ENCODE measurements around the gene TOP2A.

Gene TOP2A

GRCh38 chr17:40345994-40346764 is 71.5 kb downstream of the TOP2A start:
- Histone ChIP-seq H3K27ac (ENCODE audit: low read length) (no peak overlapping the region), H2AFZ (ENCODE audit: low read depth, low read length) (no peak overlapping the region), H3K4me3 (ENCODE audit: low read depth in 1 of 2, low read length in 2 of 2) (no peak overlapping the region), H3K9me3 (ENCODE audit: insufficient read depth, low read length, severe bottlenecking) (no peaks in the 10 kb centered on the region), H4K20me1 (ENCODE audit: insufficient read depth, low read length) (peaks cover 11% of the 10 kb centered on the region; the same call in 1 of the 2 replicates), H3K4me2 (ENCODE audit: insufficient read depth, low read length) (no peak overlapping the region), H3K36me3 (ENCODE audit: insufficient read depth, low read length) (no peaks in the 10 kb centered on the region), H3K9ac (ENCODE audit: low read depth, low read length) (no peak overlapping the region), H3K27me3 (ENCODE audit: insufficient read depth, low read length, poor library complexity) (no peaks in the 10 kb centered on the region), H3K79me2 (ENCODE audit: insufficient read depth, low read length) (no peaks in the 10 kb centered on the region), H3K4me1 (ENCODE audit: insufficient read depth, low read length) (no peaks in the 10 kb centered on the region)
- no peak for TF ChIP-seq EZH2 (IDR thresholded peaks at IDR 0.05; ENCODE audit: borderline replicate concordance, low read depth, low read length, severe bottlenecking)
- TF ChIP-seq, protein P1, sequence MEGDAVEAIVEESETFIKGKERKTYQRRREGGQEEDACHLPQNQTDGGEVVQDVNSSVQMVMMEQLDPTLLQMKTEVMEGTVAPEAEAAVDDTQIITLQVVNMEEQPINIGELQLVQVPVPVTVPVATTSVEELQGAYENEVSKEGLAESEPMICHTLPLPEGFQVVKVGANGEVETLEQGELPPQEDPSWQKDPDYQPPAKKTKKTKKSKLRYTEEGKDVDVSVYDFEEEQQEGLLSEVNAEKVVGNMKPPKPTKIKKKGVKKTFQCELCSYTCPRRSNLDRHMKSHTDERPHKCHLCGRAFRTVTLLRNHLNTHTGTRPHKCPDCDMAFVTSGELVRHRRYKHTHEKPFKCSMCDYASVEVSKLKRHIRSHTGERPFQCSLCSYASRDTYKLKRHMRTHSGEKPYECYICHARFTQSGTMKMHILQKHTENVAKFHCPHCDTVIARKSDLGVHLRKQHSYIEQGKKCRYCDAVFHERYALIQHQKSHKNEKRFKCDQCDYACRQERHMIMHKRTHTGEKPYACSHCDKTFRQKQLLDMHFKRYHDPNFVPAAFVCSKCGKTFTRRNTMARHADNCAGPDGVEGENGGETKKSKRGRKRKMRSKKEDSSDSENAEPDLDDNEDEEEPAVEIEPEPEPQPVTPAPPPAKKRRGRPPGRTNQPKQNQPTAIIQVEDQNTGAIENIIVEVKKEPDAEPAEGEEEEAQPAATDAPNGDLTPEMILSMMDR (IDR thresholded peaks at IDR 0.05; ENCODE audit: borderline replicate concordance, extremely low read depth, low read length, poor library complexity, severe bottlenecking): no peak
- ATAC-seq (ENCODE audit: insufficient read depth, low read depth) (no peak), DNase-seq (no peak)

- Histone ChIP-seq H3K36me3 (ENCODE audit: insufficient read depth, low read length) (no peaks in the 10 kb centered on the region), H3K4me1 (ENCODE audit: insufficient read depth, low read length) (no peaks in the 10 kb centered on the region), H3K9me3 (ENCODE audit: insufficient read depth, low read length, severe bottlenecking) (no peaks in the 10 kb centered on the region), H4K20me1 (ENCODE audit: insufficient read depth, low read length) (peaks cover 11% of the 10 kb centered on the region; the same call in 1 of the 2 replicates), H3K27me3 (ENCODE audit: insufficient read depth, low read length, poor library complexity) (no peaks in the 10 kb centered on the region), H3K4me3 (ENCODE audit: low read depth in 1 of 2, low read length in 2 of 2) (no peak overlapping the region), H2AFZ (ENCODE audit: low read depth, low read length) (no peak overlapping the region), H3K4me2 (ENCODE audit: insufficient read depth, low read length) (no peak overlapping the region), H3K27ac (ENCODE audit: low read length) (no peak overlapping the region), H3K79me2 (ENCODE audit: insufficient read depth, low read length) (no peaks in the 10 kb centered on the region), H3K9ac (ENCODE audit: low read depth, low read length) (no peak overlapping the region)
- ATAC-seq (ENCODE audit: insufficient read depth, low read depth) (no peak; the same call in 2 of the 3 replicates), DNase-seq (no peak)
- TF ChIP-seq, protein P1 (IDR thresholded peaks at IDR 0.05; ENCODE audit: borderline replicate concordance, extremely low read depth, low read length, poor library complexity, severe bottlenecking): no peak
- TF ChIP-seq EZH2 (IDR thresholded peaks at IDR 0.05; ENCODE audit: borderline replicate concordance, low read depth, low read length, severe bottlenecking): no peak
Observed at GRCh38 chr17:40345161-40345993, 72.3 kb downstream of the TOP2A start.

DNA sequence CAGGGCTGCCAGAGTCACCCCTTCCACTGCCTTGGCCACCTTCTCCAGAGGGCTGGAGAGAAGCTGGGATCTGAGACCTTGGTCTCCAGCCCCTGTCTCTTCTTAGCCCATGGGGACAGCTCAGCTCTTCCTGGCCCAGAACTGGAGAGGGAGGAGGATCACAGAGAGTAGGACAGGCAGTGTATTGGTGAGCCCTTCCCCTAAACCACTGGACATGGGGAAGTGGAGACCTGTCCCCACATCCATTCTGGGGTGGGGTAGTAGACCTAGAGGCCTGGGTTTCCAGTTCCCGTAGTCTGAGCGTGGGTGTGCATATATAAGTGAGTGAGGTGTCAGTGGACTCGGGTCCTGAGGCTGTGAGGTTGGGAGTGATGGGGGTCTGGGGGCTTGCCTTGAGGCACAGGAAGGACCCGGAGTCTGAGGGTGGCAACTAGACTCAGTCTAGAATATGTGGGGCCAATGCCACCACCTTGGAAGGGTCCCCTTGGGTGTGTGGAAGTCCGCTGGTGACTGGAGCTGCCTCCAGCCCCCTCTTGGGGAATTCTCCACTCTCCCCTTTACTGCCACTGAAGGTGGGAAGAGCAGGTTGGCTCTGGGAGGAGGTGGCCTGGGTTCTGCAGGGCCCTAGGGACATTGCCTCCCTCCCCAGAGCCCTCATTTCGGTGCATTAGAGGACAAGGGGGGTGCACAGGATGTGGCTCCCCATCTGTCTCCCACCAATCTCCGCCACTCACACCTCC is 73.1 kb downstream of the TOP2A start:
- Histone ChIP-seq H3K36me3 (ENCODE audit: insufficient read depth, low read length) (no peaks in the 10 kb centered on the region), H4K20me1 (ENCODE audit: insufficient read depth, low read length) (peaks cover 11% of the 10 kb centered on the region; the same call in 1 of the 2 replicates), H3K27ac (ENCODE audit: low read length) (no peak overlapping the region), H3K4me3 (ENCODE audit: low read depth in 1 of 2, low read length in 2 of 2) (no peak overlapping the region), H3K27me3 (ENCODE audit: insufficient read depth, low read length, poor library complexity) (no peaks in the 10 kb centered on the region), H3K79me2 (ENCODE audit: insufficient read depth, low read length) (no peaks in the 10 kb centered on the region), H3K4me2 (ENCODE audit: insufficient read depth, low read length) (no peak overlapping the region), H2AFZ (ENCODE audit: low read depth, low read length) (no peak overlapping the region), H3K9me3 (ENCODE audit: insufficient read depth, low read length, severe bottlenecking) (no peaks in the 10 kb centered on the region), H3K4me1 (ENCODE audit: insufficient read depth, low read length) (no peaks in the 10 kb centered on the region), H3K9ac (ENCODE audit: low read depth, low read length) (no peak overlapping the region)
- DNase-seq: no peak
- no peak for ATAC-seq (ENCODE audit: insufficient read depth, low read depth)
- TF ChIP-seq EZH2 (IDR thresholded peaks at IDR 0.05; ENCODE audit: borderline replicate concordance, low read depth, low read length, severe bottlenecking): no peak
- TF ChIP-seq, protein P1 (IDR thresholded peaks at IDR 0.05; ENCODE audit: borderline replicate concordance, extremely low read depth, low read length, poor library complexity, severe bottlenecking): no peak

Measured in DND-41 (cell line).